ENCODE results near the gene MYL6B.

- TF ChIP-seq GATA2 (IDR thresholded peaks at IDR 0.05; ENCODE audit: low read depth, low read length) (no peak), GATA3 (IDR thresholded peaks at IDR 0.05; ENCODE audit: low read depth, low read length) (no peak)
Observed at GRCh38 chr12:56192582-56192981, 40.2 kb downstream of the MYL6B start.
